Activated CD8-positive, alpha-beta memory T cell treated with anti-CD3 and anti-CD28 coated beads, Interleukin-2, amount 10 ng/mL, durations not matched to agents 7 days and 5 days (primary cell): ENCODE data around the gene DNAJC15. TPM values are rescaled to one million over a fixed set of nuclear protein-coding genes. Genes with fewer than 3 reads are reported as not detected.
"Not testable (repeated sequence)": the region's sequence is repeated elsewhere in the genome, so short reads cannot be mapped to it uniquely, and the experiment has no call there.

ENCODE experiments used
- ATAC-seq: fragments of 150-1000 bp; cut with Tn5 transposase; one replicate; pipeline ENCODE4 v1.10.0; 2021; ENCODE audit warnings: moderate library complexity
- CTCF ChIA-PET: fragments of 350-600 bp; sonication (Branson Sonifier 250); formaldehyde crosslinking; loops from one replicate; lab custom pipeline; 2021; ENCODE audit warnings: antibody characterized with exemption; lab: Charles Lee
- DNase-seq: peaks from one replicate; pipeline ENCODE4 v3.0.0-alpha.2; 2020
- H3K27ac Mint-ChIP-seq: one replicate; pipeline ENCODE4 v1.8.0; 2021; ENCODE audit warnings: mild to moderate bottlenecking, mixed read lengths
- H3K27me3 Mint-ChIP-seq: one replicate; pipeline ENCODE4 v1.8.0; 2021; ENCODE audit warnings: mixed read lengths
- H3K36me3 Mint-ChIP-seq: one replicate; pipeline ENCODE4 v1.8.0; 2021; ENCODE audit warnings: mild to moderate bottlenecking, mixed read lengths
- H3K4me1 Mint-ChIP-seq: one replicate; pipeline ENCODE4 v1.8.0; 2021; ENCODE audit warnings: mixed read lengths
- H3K4me3 Mint-ChIP-seq: one replicate; pipeline ENCODE4 v1.8.0; 2021; ENCODE audit warnings: mild to moderate bottlenecking, moderate library complexity, mixed read lengths
- H3K9me3 Mint-ChIP-seq: one replicate; pipeline ENCODE4 v1.8.0; 2022; ENCODE audit warnings: low read depth, mixed read lengths
- total RNA-seq, 2 experiments: library from RNA; stranded (reverse); gene quantifications; one replicate each; pipeline ENCODE4 v1.2.3, GENCODE V29; 2021

DNAJC15 gene
- total RNA-seq, 2 experiments from 2014 or later = 14.4 to 14.8 TPM

GRCh38 chr13:43060806-43061205, 37.4 kb downstream of the DNAJC15 start:
- H3K27me3 Mint-ChIP-seq, H3K4me3 Mint-ChIP-seq, DNase-seq, H3K27ac Mint-ChIP-seq, CTCF ChIA-PET, H3K9me3 Mint-ChIP-seq, ATAC-seq: not testable (repeated sequence)
- peaks cover 14% of the 10 kb centered on the region for H3K36me3 Mint-ChIP-seq
- H3K4me1 Mint-ChIP-seq = peaks cover 42% of the 10 kb centered on the region

GRCh38 chr13:43061496-43062280, 38.3 kb downstream of the DNAJC15 start:
- no peak overlapping the region for H3K4me3 Mint-ChIP-seq
- CTCF ChIA-PET = no interaction called here
- DNase-seq (no peak), ATAC-seq (peak; percentile 22)
- H3K4me1 Mint-ChIP-seq = peaks cover 35% of the 10 kb centered on the region
- no peak overlapping the region for H3K27ac Mint-ChIP-seq
- H3K36me3 Mint-ChIP-seq = peaks cover 17% of the 10 kb centered on the region
- no peaks in the 10 kb centered on the region for H3K27me3 Mint-ChIP-seq
- no peaks in the 10 kb centered on the region for H3K9me3 Mint-ChIP-seq

- CTCF ChIA-PET = no interaction called here
- Mint-ChIP-seq H3K4me1 (peaks cover 34% of the 10 kb centered on the region), H3K36me3 (peaks cover 21% of the 10 kb centered on the region), H3K4me3 (no peak overlapping the region), H3K9me3 (no peaks in the 10 kb centered on the region), H3K27ac (no peak overlapping the region), H3K27me3 (no peaks in the 10 kb centered on the region)
- DNase-seq = no peak
- no peak for ATAC-seq
Observed at GRCh38 chr13:43071824-43072223, 48.4 kb downstream of the DNAJC15 start.

- CTCF ChIA-PET = interaction anchor here (0.8 kb wide), 1 partner anchor 16 kb away, joined by 3 read pairs; no protein-coding TSS in a partner anchor
- ATAC-seq (no peak), DNase-seq (no peak)
- Mint-ChIP-seq H3K27ac (no peak overlapping the region), H3K9me3 (no peaks in the 10 kb centered on the region), H3K4me3 (no peak overlapping the region), H3K27me3 (no peaks in the 10 kb centered on the region), H3K4me1 (peaks cover 37% of the 10 kb centered on the region), H3K36me3 (peaks cover 21% of the 10 kb centered on the region)
Observed at GRCh38 chr13:43072394-43072793, 49.0 kb downstream of the DNAJC15 start.

- peak overlapping the region; percentile 76 for H3K27ac Mint-ChIP-seq
- DNase-seq = peak; percentile 69
- peaks cover 21% of the 10 kb centered on the region for H3K36me3 Mint-ChIP-seq
- H3K4me1 Mint-ChIP-seq = peaks cover 44% of the 10 kb centered on the region
- H3K9me3 Mint-ChIP-seq = no peaks in the 10 kb centered on the region
- no peaks in the 10 kb centered on the region for H3K27me3 Mint-ChIP-seq
- CTCF ChIA-PET = interaction anchor here (0.9 to 2.9 kb wide), 3 partner anchors 10 to 84 kb away, joined by 3 to 22 read pairs (median 4); no protein-coding TSS in a partner anchor
- peak; percentile 81 for ATAC-seq
- peak overlapping the region; percentile 44 for H3K4me3 Mint-ChIP-seq
Observed at GRCh38 chr13:43074824-43075510, 51.6 kb downstream of the DNAJC15 start.

- Mint-ChIP-seq H3K36me3 (peaks cover 26% of the 10 kb centered on the region), H3K4me3 (peak overlapping the region; percentile 34), H3K4me1 (peaks cover 44% of the 10 kb centered on the region), H3K27ac (peak overlapping the region; percentile 76)
- H3K9me3 Mint-ChIP-seq, ATAC-seq, H3K27me3 Mint-ChIP-seq, DNase-seq: not testable (repeated sequence)
- CTCF ChIA-PET = interaction anchor here (0.9 to 2.9 kb wide), 3 partner anchors 10 to 85 kb away, joined by 3 to 22 read pairs (median 4); no protein-coding TSS in a partner anchor
Observed at GRCh38 chr13:43075511-43075902, 52.1 kb downstream of the DNAJC15 start.

GRCh38 chr13:43077046-43077445, 53.7 kb downstream of the DNAJC15 start:
- CTCF ChIA-PET = interaction anchor here (1.3 to 2.9 kb wide), 2 partner anchors 9 to 12 kb away, joined by 5 to 22 read pairs; no protein-coding TSS in a partner anchor
- H3K27me3 Mint-ChIP-seq = no peaks in the 10 kb centered on the region
- DNase-seq = no peak
- peaks cover 30% of the 10 kb centered on the region for H3K36me3 Mint-ChIP-seq
- ATAC-seq = no peak
- peak overlapping the region; percentile 12 for H3K27ac Mint-ChIP-seq
- H3K4me1 Mint-ChIP-seq = peaks cover 39% of the 10 kb centered on the region
- H3K9me3 Mint-ChIP-seq = no peaks in the 10 kb centered on the region
- no peak overlapping the region for H3K4me3 Mint-ChIP-seq

- peaks cover 35% of the 10 kb centered on the region for H3K4me1 Mint-ChIP-seq
- H3K9me3 Mint-ChIP-seq = no peaks in the 10 kb centered on the region
- peaks cover 29% of the 10 kb centered on the region for H3K36me3 Mint-ChIP-seq
- no peak for ATAC-seq
- H3K27me3 Mint-ChIP-seq = no peaks in the 10 kb centered on the region
- DNase-seq = no peak
- H3K4me3 Mint-ChIP-seq = no peak overlapping the region
- CTCF ChIA-PET = interaction anchor here (1.3 to 2.9 kb wide), 2 partner anchors 8 to 12 kb away, joined by 5 to 22 read pairs; no protein-coding TSS in a partner anchor
- H3K27ac Mint-ChIP-seq = no peak overlapping the region
Observed at GRCh38 chr13:43077461-43077860, 54.1 kb downstream of the DNAJC15 start.

- H3K9me3 Mint-ChIP-seq = no peaks in the 10 kb centered on the region
- H3K27me3 Mint-ChIP-seq = no peaks in the 10 kb centered on the region
- H3K36me3 Mint-ChIP-seq = peaks cover 27% of the 10 kb centered on the region
- DNase-seq (no peak), ATAC-seq (no peak)
- H3K4me1 Mint-ChIP-seq = peaks cover 33% of the 10 kb centered on the region
- no peak overlapping the region for H3K4me3 Mint-ChIP-seq
- CTCF ChIA-PET = no interaction called here
- H3K27ac Mint-ChIP-seq = no peak overlapping the region
Observed at GRCh38 chr13:43077906-43078305, 54.5 kb downstream of the DNAJC15 start.

- Mint-ChIP-seq H3K9me3 (no peaks in the 10 kb centered on the region), H3K27me3 (no peaks in the 10 kb centered on the region), H3K4me3 (no peak overlapping the region), H3K27ac (no peak overlapping the region), H3K4me1 (peaks cover 31% of the 10 kb centered on the region), H3K36me3 (peaks cover 25% of the 10 kb centered on the region)
- CTCF ChIA-PET = no interaction called here
- DNase-seq (no peak), ATAC-seq (no peak)
Observed at GRCh38 chr13:43078399-43078798, 55.0 kb downstream of the DNAJC15 start.

- Mint-ChIP-seq H3K4me3 (no peak overlapping the region), H3K36me3 (peaks cover 23% of the 10 kb centered on the region), H3K27ac (no peak overlapping the region), H3K4me1 (peaks cover 30% of the 10 kb centered on the region), H3K9me3 (no peaks in the 10 kb centered on the region), H3K27me3 (no peaks in the 10 kb centered on the region)
- ATAC-seq (no peak), DNase-seq (no peak)
- CTCF ChIA-PET = no interaction called here
Observed at GRCh38 chr13:43079392-43079931, 56.1 kb downstream of the DNAJC15 start.

GRCh38 chr13:43080199-43080598, 56.8 kb downstream of the DNAJC15 start:
- CTCF ChIA-PET = no interaction called here
- Mint-ChIP-seq H3K36me3 (peaks cover 23% of the 10 kb centered on the region), H3K4me3 (no peak overlapping the region), H3K4me1 (peaks cover 24% of the 10 kb centered on the region), H3K27ac (no peak overlapping the region), H3K9me3 (no peaks in the 10 kb centered on the region), H3K27me3 (no peaks in the 10 kb centered on the region)
- DNase-seq = no peak
- no peak for ATAC-seq

- CTCF ChIA-PET = interaction anchor here (1.1 to 1.8 kb wide), 3 partner anchors 16 to 58 kb away, joined by 3 to 5 read pairs (median 3); no protein-coding TSS in a partner anchor
- ATAC-seq = no peak
Observed at GRCh38 chr13:43081866-43082265, 58.5 kb downstream of the DNAJC15 start.

More at GRCh38 chr13:43081866-43082265, 58.5 kb downstream of the DNAJC15 start:
- H3K9me3 Mint-ChIP-seq = no peaks in the 10 kb centered on the region
- no peak overlapping the region for H3K4me3 Mint-ChIP-seq
- no peak for DNase-seq
- peaks cover 11% of the 10 kb centered on the region for H3K4me1 Mint-ChIP-seq
- H3K36me3 Mint-ChIP-seq = peaks cover 23% of the 10 kb centered on the region
- no peak overlapping the region for H3K27ac Mint-ChIP-seq
- no peaks in the 10 kb centered on the region for H3K27me3 Mint-ChIP-seq
